ENCODE data around the gene UBE2I.
"Not testable (repeated sequence)": the region's sequence is repeated elsewhere in the genome, so short reads cannot be mapped to it uniquely, and the experiment has no call there.

Gene UBE2I

DNA sequence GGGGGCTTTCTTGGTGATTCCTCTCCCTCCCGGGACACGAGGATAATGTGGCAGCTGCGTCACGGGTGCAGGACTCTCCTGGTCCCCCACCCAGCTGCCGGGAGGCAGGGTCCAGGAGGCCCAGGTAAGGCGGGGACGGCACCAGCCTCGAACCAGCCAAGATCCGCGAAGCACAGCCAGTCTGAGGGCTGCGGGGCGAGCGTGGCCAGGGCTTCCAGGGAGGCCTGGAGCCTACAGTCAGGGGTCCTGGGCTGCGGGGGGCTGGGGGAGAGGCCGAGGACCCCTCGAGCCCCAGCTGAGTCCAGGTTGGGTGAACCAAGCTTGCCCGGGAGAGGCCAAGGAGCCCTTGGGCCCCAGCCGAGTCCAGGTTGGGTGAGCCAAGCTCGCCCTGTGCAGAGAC is 43.6 kb upstream of the UBE2I start:
- Histone ChIP-seq H3K4me2 (ENCODE audit: low read length) (no peak overlapping the region), H3K4me1 (ENCODE audit: insufficient read depth, low read length, severe bottlenecking) (no peaks in the 10 kb centered on the region), H2AFZ (ENCODE audit: low read length) (no peak overlapping the region), H3K36me3 (ENCODE audit: insufficient read depth, low read length) (no peaks in the 10 kb centered on the region), H3F3A (ENCODE audit: insufficient read depth, low read length) (no peaks in the 10 kb centered on the region), H3K27me3 (ENCODE audit: insufficient read depth, low read length) (no peaks in the 10 kb centered on the region), H3K79me2 (ENCODE audit: insufficient read depth, low read length) (no peaks in the 10 kb centered on the region), H3K9ac (ENCODE audit: low read length) (no peak overlapping the region), H3K9me2 (ENCODE audit: low read depth, low read length) (no peaks in the 10 kb centered on the region), H3K9me3 (ENCODE audit: low read length) (no peaks in the 10 kb centered on the region), H3K27ac (ENCODE audit: low read depth, low read length, poor library complexity, severe bottlenecking) (no peak overlapping the region), H4K20me1 (ENCODE audit: insufficient read depth, low read length) (no peaks in the 10 kb centered on the region), H3K4me3 (ENCODE audit: low read depth, low read length, poor library complexity, severe bottlenecking) (no peak overlapping the region)
- TF ChIP-seq, protein P1, sequence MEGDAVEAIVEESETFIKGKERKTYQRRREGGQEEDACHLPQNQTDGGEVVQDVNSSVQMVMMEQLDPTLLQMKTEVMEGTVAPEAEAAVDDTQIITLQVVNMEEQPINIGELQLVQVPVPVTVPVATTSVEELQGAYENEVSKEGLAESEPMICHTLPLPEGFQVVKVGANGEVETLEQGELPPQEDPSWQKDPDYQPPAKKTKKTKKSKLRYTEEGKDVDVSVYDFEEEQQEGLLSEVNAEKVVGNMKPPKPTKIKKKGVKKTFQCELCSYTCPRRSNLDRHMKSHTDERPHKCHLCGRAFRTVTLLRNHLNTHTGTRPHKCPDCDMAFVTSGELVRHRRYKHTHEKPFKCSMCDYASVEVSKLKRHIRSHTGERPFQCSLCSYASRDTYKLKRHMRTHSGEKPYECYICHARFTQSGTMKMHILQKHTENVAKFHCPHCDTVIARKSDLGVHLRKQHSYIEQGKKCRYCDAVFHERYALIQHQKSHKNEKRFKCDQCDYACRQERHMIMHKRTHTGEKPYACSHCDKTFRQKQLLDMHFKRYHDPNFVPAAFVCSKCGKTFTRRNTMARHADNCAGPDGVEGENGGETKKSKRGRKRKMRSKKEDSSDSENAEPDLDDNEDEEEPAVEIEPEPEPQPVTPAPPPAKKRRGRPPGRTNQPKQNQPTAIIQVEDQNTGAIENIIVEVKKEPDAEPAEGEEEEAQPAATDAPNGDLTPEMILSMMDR (IDR thresholded peaks at IDR 0.05; ENCODE audit: low read length): no peak
- TF ChIP-seq EZH2 (IDR thresholded peaks at IDR 0.05; ENCODE audit: borderline replicate concordance, low read length): no peak

DNA sequence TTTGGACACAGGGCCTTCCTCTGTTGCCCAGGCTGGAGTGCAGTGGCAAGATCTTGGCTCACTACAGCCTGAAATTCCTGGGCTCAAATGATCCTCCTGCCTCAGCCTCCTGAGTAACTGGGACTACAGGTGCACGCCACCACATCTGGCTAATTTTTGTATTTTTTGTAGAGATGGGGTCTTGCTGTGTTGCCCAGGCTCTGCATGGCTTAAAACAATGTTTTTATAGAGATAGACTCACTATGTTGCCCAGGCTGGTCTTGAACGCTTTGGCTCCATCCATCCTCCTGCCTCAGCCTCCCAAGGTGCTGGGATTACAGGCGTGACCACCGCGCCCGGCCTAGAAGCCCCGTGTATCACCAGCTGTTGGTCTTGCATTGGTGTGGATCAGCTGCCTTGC is 40.0 kb upstream of the UBE2I start:
- H3K4me2 ChIP-seq (ENCODE audit: low read length); H3K9me2 ChIP-seq (ENCODE audit: low read depth, low read length); H4K20me1 ChIP-seq (ENCODE audit: insufficient read depth, low read length); H3K4me3 ChIP-seq (ENCODE audit: low read depth, low read length, poor library complexity, severe bottlenecking); H3K27ac ChIP-seq (ENCODE audit: low read depth, low read length, poor library complexity, severe bottlenecking); H3F3A ChIP-seq (ENCODE audit: insufficient read depth, low read length); H3K79me2 ChIP-seq (ENCODE audit: insufficient read depth, low read length); H3K27me3 ChIP-seq (ENCODE audit: insufficient read depth, low read length); H3K9me3 ChIP-seq (ENCODE audit: low read length); H3K9ac ChIP-seq (ENCODE audit: low read length); H3K36me3 ChIP-seq (ENCODE audit: insufficient read depth, low read length); H2AFZ ChIP-seq (ENCODE audit: low read length); H3K4me1 ChIP-seq (ENCODE audit: insufficient read depth, low read length, severe bottlenecking): not testable (repeated sequence)

DNA sequence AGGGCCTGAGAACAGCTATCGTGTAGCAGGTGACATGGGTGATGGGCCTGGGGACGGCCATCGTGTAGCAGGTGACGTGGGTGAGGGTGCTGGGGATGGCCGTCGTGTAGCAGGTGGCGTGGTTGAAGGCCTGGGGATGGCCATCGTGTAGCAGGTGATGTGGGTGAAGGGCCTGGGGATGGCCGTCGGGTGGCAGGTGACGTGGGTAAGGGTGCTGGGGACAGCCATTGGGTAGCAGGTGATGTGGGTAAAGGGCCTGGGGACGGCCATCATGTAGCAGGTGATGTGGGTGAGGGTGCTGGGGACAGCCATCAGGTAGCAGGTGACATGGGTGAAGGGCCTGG is 38.1 kb upstream of the UBE2I start:
- no peaks in the 10 kb centered on the region for H3K9me3 ChIP-seq (ENCODE audit: low read length)
- no peak overlapping the region for H3K4me3 ChIP-seq (ENCODE audit: low read depth, low read length, poor library complexity, severe bottlenecking)
- no peak for TF ChIP-seq EZH2 (IDR thresholded peaks at IDR 0.05; ENCODE audit: borderline replicate concordance, low read length)
- TF ChIP-seq, protein P1 (IDR thresholded peaks at IDR 0.05; ENCODE audit: low read length): no peak
- no peaks in the 10 kb centered on the region for H3K36me3 ChIP-seq (ENCODE audit: insufficient read depth, low read length)
- H3K27me3 ChIP-seq (ENCODE audit: insufficient read depth, low read length): no peaks in the 10 kb centered on the region; the same call in 1 of the 2 replicates
- H3K9me2 ChIP-seq (ENCODE audit: low read depth, low read length): no peaks in the 10 kb centered on the region
- no peaks in the 10 kb centered on the region for H3K79me2 ChIP-seq (ENCODE audit: insufficient read depth, low read length)
- no peaks in the 10 kb centered on the region for H4K20me1 ChIP-seq (ENCODE audit: insufficient read depth, low read length)
- no peaks in the 10 kb centered on the region for H3F3A ChIP-seq (ENCODE audit: insufficient read depth, low read length)
- no peak overlapping the region for H3K4me2 ChIP-seq (ENCODE audit: low read length)
- no peak overlapping the region for H2AFZ ChIP-seq (ENCODE audit: low read length)
- H3K27ac ChIP-seq (ENCODE audit: low read depth, low read length, poor library complexity, severe bottlenecking): peak overlapping the region; percentile 38
- peaks cover 7% of the 10 kb centered on the region for H3K4me1 ChIP-seq (ENCODE audit: insufficient read depth, low read length, severe bottlenecking)
- H3K9ac ChIP-seq (ENCODE audit: low read length): no peak overlapping the region

DNA sequence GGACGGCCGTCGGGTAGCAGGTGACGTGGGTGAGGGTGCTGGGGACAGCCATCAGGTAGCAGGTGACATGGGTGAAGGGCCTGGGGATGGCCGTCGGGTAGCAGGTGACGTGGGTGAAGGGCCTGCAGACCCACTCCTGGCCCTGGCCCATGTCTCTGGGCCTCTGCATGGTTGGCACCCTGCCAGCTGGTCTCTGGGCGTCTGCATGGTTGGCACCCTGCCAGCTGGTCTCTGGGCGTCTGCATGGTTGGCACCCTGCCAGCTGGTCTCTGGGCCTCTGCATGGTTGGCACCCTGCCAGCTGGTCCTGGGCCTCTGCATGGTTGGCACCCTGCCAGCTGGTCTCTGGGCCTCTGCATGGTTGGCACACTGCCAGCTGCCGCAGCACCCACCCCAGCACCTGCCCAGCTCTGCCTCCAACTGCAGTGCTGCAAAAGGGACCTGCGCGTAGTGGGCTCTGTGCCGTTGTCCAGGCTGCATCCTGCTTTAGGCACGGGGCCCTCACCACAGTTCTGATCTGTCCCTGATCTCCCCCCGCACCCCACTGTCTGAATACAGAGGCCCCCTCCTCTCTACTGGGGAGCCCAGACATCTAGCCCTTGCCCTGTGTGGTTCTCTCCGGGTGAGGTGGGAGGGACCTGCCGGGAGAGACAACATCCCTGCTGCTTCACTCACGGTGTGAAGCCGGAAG is 37.6 kb upstream of the UBE2I start:
- not testable (repeated sequence) for H3K9me2 ChIP-seq (ENCODE audit: low read depth, low read length); H3K9me3 ChIP-seq (ENCODE audit: low read length); H3K4me1 ChIP-seq (ENCODE audit: insufficient read depth, low read length, severe bottlenecking); H3K4me3 ChIP-seq (ENCODE audit: low read depth, low read length, poor library complexity, severe bottlenecking); H3K27me3 ChIP-seq (ENCODE audit: insufficient read depth, low read length); H4K20me1 ChIP-seq (ENCODE audit: insufficient read depth, low read length); H3F3A ChIP-seq (ENCODE audit: insufficient read depth, low read length); H2AFZ ChIP-seq (ENCODE audit: low read length); H3K79me2 ChIP-seq (ENCODE audit: insufficient read depth, low read length); H3K9ac ChIP-seq (ENCODE audit: low read length); H3K36me3 ChIP-seq (ENCODE audit: insufficient read depth, low read length)
- H3K27ac ChIP-seq (ENCODE audit: low read depth, low read length, poor library complexity, severe bottlenecking): peak overlapping the region; percentile 38
- peak overlapping the region; percentile 5; the same call in 1 of the 2 replicates for H3K4me2 ChIP-seq (ENCODE audit: low read length)

Measured in OCI-LY1 (cell line).